T-helper 9 cell (primary cell): ENCODE results near the gene MAGEC2.

Source experiments
- DNase-seq: peaks from one replicate; pipeline ENCODE4 v3.0.0-alpha.2; 2020
- total RNA-seq, 2 donors: gene quantifications; one replicate each; lab custom pipeline; 2026; lab: John Stamatoyannopoulos, UW

MAGEC2 gene
- total RNA-seq, result 0 reads per million in 2 donors

- DNase-seq, result no peak
Measured at GRCh38 chrX:142204522-142205433, at the start of gene MAGEC2. Gene MAGEC2 (minus strand): TSS chrX:142205290. CDS start chrX:142203987, 1,303 bp downstream.

GRCh38 chrX:142251680-142252079 lies 46.6 kb upstream of the MAGEC2 start:
- DNase-seq, result no peak

- no peak for DNase-seq
Measured at GRCh38 chrX:142251202-142251601, 46.1 kb upstream of the MAGEC2 start.

GRCh38 chrX:142250502-142250901 lies 45.4 kb upstream of the MAGEC2 start:
- DNase-seq, result no peak

GRCh38 chrX:142249721-142250120 lies 44.6 kb upstream of the MAGEC2 start:
- no peak for DNase-seq

GRCh38 chrX:142244568-142244967 lies 39.5 kb upstream of the MAGEC2 start:
- no peak for DNase-seq

- no peak for DNase-seq
Measured at GRCh38 chrX:142238536-142238935, 33.4 kb upstream of the MAGEC2 start.

- DNase-seq, result no peak
Measured at GRCh38 chrX:142233400-142233799, 28.3 kb upstream of the MAGEC2 start.

- no peak for DNase-seq
Measured at GRCh38 chrX:142214081-142214480, 9.0 kb upstream of the MAGEC2 start.

- no peak for DNase-seq
Measured at GRCh38 chrX:142201113-142201512, 4.0 kb downstream of the MAGEC2 start.

- DNase-seq, result no peak
Measured at GRCh38 chrX:142186103-142186502, 19.0 kb downstream of the MAGEC2 start.

- DNase-seq, result no peak
Measured at GRCh38 chrX:142184756-142185602, 20.1 kb downstream of the MAGEC2 start.

GRCh38 chrX:142156567-142156966 lies 48.5 kb downstream of the MAGEC2 start:
- DNase-seq, result no peak
